Stimulated activated CD8-positive, alpha-beta memory T cell treated with anti-CD3 and anti-CD28 coated beads, Interleukin-12 subunit alpha, Interleukin-12 subunit beta, amount 100 ng/mL, for 4 hours (primary cell): ENCODE measurements around the gene IMMP1L.

ENCODE experiments used
- DNase-seq: peaks from one replicate; pipeline ENCODE4 v3.0.0-alpha.2; 2020; ENCODE audit warnings: low read depth

IMMP1L gene

DNA sequence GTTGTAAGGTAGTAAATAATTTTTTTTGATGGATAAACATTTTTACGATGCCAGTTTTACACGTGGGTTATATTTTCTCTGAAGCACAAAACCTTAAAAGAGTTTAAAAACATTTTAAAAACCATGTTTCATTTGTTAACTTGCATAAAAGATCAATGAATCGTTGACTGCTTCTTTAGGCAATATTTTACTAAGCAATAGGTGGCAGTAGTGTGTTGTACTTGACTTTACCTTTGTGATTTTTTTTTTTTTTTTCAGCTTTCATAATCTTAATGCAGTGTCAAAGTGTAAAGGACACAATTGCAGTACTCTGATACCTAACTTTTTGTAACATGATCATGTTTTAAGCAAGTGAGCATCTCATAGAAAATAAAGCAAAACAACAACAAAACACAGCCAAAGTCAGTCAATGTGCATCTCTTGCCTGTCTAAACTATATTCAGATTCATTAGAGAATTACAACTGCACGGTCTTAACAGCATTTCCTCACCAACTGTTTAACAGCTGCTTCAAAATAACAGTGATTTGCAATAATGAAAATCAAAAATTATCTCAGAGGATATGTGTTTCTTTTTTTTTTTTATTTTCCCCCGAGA is 112.1 kb downstream of the IMMP1L start:
- DNase-seq, result no peak

GRCh38 chr11:31387379-31387778 is 122.0 kb downstream of the IMMP1L start:
- no peak for DNase-seq

DNA sequence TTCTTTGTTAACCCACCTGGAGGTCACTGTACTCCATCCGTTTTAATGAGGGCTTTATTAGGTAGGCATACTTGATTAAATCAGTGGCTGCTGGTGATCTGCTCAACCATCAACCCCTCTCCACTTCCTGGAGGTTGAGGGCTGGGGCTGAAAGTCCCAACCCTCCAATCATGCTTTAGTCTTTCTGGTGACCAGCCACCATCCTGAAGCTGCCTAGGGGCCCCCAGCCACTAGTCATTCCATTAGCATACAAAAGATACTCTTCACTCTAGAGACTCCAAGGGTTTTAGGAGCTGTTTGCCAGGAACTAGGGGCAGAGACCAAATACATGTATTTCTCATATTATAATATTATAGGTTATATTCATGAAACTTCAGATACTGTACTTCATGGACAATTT is 126.3 kb downstream of the IMMP1L start:
- DNase-seq, result no peak
